T-helper 9 cell (primary cell): ENCODE results near the gene KANK4.

ENCODE experiments used
- DNase-seq: peaks from one replicate; pipeline ENCODE4 v3.0.0-alpha.2; 2020

The KANK4 gene

GRCh38 chr1:62304515-62304914 lies 14.7 kb downstream of the KANK4 start:
- DNase-seq = no peak

- DNase-seq = no peak
Observed at GRCh38 chr1:62301726-62302390, 17.4 kb downstream of the KANK4 start.

GRCh38 chr1:62299426-62300200 lies 19.6 kb downstream of the KANK4 start:
- no peak for DNase-seq

- DNase-seq = no peak
Observed at GRCh38 chr1:62295921-62296491, 23.2 kb downstream of the KANK4 start.

- DNase-seq = no peak
Observed at GRCh38 chr1:62294261-62294660, 25.0 kb downstream of the KANK4 start.

GRCh38 chr1:62288662-62289061 lies 30.6 kb downstream of the KANK4 start:
- DNase-seq = no peak

GRCh38 chr1:62288224-62288623 lies 31.0 kb downstream of the KANK4 start:
- no peak for DNase-seq

GRCh38 chr1:62286786-62287224 lies 32.4 kb downstream of the KANK4 start:
- DNase-seq = no peak

- DNase-seq = no peak
Observed at GRCh38 chr1:62285984-62286785, 33.0 kb downstream of the KANK4 start.

- DNase-seq = no peak
Observed at GRCh38 chr1:62285440-62285839, 33.8 kb downstream of the KANK4 start.

GRCh38 chr1:62283986-62284385 lies 35.2 kb downstream of the KANK4 start:
- DNase-seq = no peak

- no peak for DNase-seq
Observed at GRCh38 chr1:62282909-62283755, 36.1 kb downstream of the KANK4 start.

GRCh38 chr1:62281922-62282555 lies 37.2 kb downstream of the KANK4 start:
- DNase-seq = no peak

- DNase-seq = no peak
Observed at GRCh38 chr1:62280960-62281465, 38.2 kb downstream of the KANK4 start.

- no peak for DNase-seq
Observed at GRCh38 chr1:62280150-62280549, 39.1 kb downstream of the KANK4 start.

GRCh38 chr1:62276791-62277190 lies 42.4 kb downstream of the KANK4 start:
- DNase-seq = no peak

- no peak for DNase-seq
Observed at GRCh38 chr1:62274496-62275485, 44.4 kb downstream of the KANK4 start.

- DNase-seq = no peak
Observed at GRCh38 chr1:62273953-62274352, 45.3 kb downstream of the KANK4 start.

GRCh38 chr1:62271948-62272728 lies 47.1 kb downstream of the KANK4 start:
- DNase-seq = no peak
